Islet of Langerhans (tissue), 1 donor: ENCODE data around the gene GAB3.
A peak's percentile ranks its signal among the peaks of the same experiment; 100 is the strongest.
"Not testable (repeated sequence)": the region's sequence is repeated elsewhere in the genome, so short reads cannot be mapped to it uniquely, and the experiment has no call there.

Experiments used
- FAIRE-seq: peaks from one replicate; lab custom pipeline; 2011; peaks lifted over from hg19 to GRCh38; lab: Jason Lieb, UNC

GAB3 gene

GRCh38 chrX:154720067-154720466 lies 30.8 kb downstream of the GAB3 start:
- no peak for FAIRE-seq

- FAIRE-seq, result no peak
Observed at GRCh38 chrX:154719132-154719675, 31.7 kb downstream of the GAB3 start.

GRCh38 chrX:154718616-154719015 lies 32.3 kb downstream of the GAB3 start:
- FAIRE-seq, result no peak

GRCh38 chrX:154717824-154718223 lies 33.1 kb downstream of the GAB3 start:
- no peak for FAIRE-seq

GRCh38 chrX:154715825-154716224 lies 35.1 kb downstream of the GAB3 start:
- FAIRE-seq, result no peak

- FAIRE-seq, result peak; percentile 92
Observed at GRCh38 chrX:154714925-154715324, 36.0 kb downstream of the GAB3 start.

GRCh38 chrX:154712781-154713740 lies 37.8 kb downstream of the GAB3 start:
- FAIRE-seq, result no peak

GRCh38 chrX:154711264-154711663 lies 39.6 kb downstream of the GAB3 start:
- no peak for FAIRE-seq

GRCh38 chrX:154710309-154710708 lies 40.6 kb downstream of the GAB3 start:
- FAIRE-seq, result no peak

- no peak for FAIRE-seq
Observed at GRCh38 chrX:154698630-154699248, 52.1 kb downstream of the GAB3 start.

GRCh38 chrX:154696676-154697045 lies 54.2 kb downstream of the GAB3 start:
- no peak for FAIRE-seq

- FAIRE-seq, result no peak
Observed at GRCh38 chrX:154695911-154696675, 54.8 kb downstream of the GAB3 start.

GRCh38 chrX:154693394-154693793 lies 57.5 kb downstream of the GAB3 start:
- FAIRE-seq, result no peak

GRCh38 chrX:154690438-154690837 lies 60.4 kb downstream of the GAB3 start:
- FAIRE-seq, result not testable (repeated sequence)

GRCh38 chrX:154672084-154672483 lies 78.8 kb downstream of the GAB3 start:
- FAIRE-seq, result not testable (repeated sequence)

GRCh38 chrX:154670848-154671247 lies 80.0 kb downstream of the GAB3 start:
- FAIRE-seq, result not testable (repeated sequence)

GRCh38 chrX:154661899-154662298 lies 89.0 kb downstream of the GAB3 start:
- no peak for FAIRE-seq

GRCh38 chrX:154661170-154661569 lies 89.7 kb downstream of the GAB3 start:
- FAIRE-seq, result no peak

- no peak for FAIRE-seq
Observed at GRCh38 chrX:154660541-154660940, 90.3 kb downstream of the GAB3 start.

- FAIRE-seq, result no peak
Observed at GRCh38 chrX:154658957-154659356, 91.9 kb downstream of the GAB3 start.

GRCh38 chrX:154658187-154658586 lies 92.7 kb downstream of the GAB3 start:
- FAIRE-seq, result no peak

GRCh38 chrX:154657226-154657805 lies 93.6 kb downstream of the GAB3 start:
- no peak for FAIRE-seq
